GM18867 (cell line): Measurements from ENCODE around the gene CFP.

Experiments
- ATAC-seq: cut with Tn5 transposase; IDR thresholded peaks from one replicate; pipeline ENCODE4 v1.9.1; 2021; ENCODE audit warnings: mild to moderate bottlenecking, moderate library complexity; ENCODE audit not compliant: unreplicated experiment

The CFP gene

GRCh38 chrX:47638816-47639215 lies 9.1 kb upstream of the CFP start:
- no peak for ATAC-seq

DNA sequence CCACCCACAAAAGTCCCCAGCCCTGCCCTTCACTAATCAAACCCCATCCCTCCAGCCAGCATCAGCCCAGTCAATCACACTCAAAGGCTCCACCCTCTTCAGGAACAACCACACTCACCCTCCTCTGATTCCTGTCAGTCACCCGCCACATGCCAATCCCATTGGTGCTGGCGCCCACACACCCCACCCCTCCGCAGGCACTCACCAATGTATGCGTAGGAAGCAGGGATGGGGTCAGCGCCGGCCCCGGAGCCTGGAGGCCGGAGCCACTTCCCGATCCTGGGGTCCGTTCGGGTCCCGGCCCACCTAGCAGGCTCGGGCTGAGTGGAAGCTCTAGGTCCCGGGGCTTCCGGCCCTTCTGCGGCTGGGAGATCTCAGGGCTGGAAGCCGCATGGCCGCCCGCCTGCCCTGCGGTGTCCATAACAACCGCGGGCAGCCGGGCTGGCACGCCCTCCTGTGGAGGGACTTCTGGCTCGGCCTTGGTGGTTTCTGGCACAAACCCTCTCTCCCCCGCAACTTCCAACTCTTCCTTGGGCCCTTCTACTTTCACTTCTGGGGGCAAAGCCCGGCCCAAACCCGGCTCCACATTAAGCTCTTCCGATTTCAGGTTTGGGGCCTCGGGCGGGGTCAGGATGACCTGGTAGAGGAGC lies 7.9 kb upstream of the CFP start:
- ATAC-seq, result no peak

GRCh38 chrX:47634871-47635575 lies 5.3 kb upstream of the CFP start:
- ATAC-seq, result no peak

- no peak for ATAC-seq
These were observed 4.2 kb upstream of the CFP start for GRCh38 chrX:47633689-47634590.

DNA sequence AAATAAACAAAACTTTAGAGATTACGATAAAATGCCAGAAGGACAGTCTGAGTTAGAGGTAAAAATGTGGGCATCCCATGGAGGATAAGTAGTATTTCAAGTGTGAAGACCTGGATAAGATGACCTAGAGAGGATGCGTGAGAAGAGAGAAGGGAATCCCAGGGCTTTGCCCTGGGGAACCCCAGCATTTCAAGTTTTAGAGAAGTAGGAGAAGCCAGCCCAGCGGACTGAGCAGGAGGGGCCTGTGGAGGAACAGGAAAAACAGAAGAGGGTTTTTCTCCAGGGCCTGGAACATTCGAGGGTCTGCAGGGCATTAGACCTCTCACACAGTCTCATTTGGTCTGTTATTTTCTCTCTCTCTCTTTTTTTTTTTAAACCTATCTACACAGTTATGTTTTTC lies 2.9 kb upstream of the CFP start:
- no peak for ATAC-seq

DNA sequence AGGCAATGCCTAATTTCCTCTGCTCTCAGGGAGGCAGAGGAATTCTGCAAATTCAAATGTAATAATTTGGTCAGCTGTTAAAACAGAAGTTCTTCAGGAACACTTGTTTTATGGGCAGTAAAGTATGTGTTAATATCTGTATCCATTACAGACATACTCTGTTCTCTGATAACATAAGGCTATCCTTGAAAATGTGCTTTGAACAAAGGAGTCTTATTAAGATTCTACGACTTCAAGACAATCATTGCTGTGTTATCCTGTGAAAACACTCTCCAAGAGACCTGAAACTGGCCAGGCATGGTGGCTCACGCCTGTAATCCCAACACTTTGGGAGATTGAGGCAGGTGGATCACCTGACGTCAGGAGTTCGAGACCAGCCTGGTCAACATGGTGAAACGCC lies 1.9 kb upstream of the CFP start:
- ATAC-seq, result no peak

DNA sequence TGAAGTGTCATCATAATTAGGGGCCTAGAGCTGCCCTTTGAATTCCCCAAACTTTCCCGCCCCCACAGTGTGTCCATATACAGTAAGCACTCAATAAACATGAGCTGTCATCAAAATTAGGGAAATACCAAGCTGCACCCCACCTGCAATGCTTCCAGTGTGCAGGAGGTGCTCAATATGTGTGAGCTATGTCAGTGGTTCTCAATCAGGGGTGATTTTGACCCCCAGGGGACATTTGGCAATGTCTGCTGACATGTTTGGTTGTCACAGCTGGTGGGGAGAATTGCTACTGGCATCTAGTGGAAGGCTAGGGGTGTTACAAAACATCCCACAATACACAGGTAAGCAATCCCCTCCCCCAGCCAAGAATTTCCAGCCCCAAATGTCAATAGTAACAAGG lies 748 bp downstream of the CFP start:
- no peak for ATAC-seq

DNA sequence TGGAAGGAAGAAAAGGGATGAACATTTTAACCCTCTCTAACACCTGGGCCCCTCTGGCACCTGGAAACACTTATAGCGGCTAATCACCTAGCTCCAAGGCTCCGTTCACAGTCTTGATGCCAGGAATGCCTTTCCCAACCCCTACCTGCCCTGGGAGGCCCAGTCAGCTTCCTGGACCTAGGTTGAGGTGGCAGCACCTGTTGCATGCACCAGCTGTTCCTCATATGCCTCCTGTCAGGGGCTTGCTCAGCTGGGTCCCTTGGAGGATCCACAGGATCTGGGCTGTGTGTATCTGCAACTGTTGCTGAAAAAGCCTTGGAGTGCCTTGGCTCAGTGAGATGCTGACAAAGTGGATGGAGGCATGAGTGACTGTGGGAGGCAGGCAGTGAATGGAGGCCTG lies 4.4 kb downstream of the CFP start:
- ATAC-seq, result no peak

- no peak for ATAC-seq
These were observed 6.1 kb downstream of the CFP start for GRCh38 chrX:47623540-47624027.

- ATAC-seq, result no peak
These were observed 7.9 kb downstream of the CFP start for GRCh38 chrX:47621851-47622250.

- no peak for ATAC-seq
These were observed 9.4 kb downstream of the CFP start for GRCh38 chrX:47620303-47620685.

- ATAC-seq, result peak; percentile 78
These were observed 10.0 kb downstream of the CFP start, which contains the start of gene SYN1 for GRCh38 chrX:47619486-47620302. Gene SYN1 (minus strand): TSS chrX:47619857. CDS start chrX:47619728, 129 bp downstream.

DNA sequence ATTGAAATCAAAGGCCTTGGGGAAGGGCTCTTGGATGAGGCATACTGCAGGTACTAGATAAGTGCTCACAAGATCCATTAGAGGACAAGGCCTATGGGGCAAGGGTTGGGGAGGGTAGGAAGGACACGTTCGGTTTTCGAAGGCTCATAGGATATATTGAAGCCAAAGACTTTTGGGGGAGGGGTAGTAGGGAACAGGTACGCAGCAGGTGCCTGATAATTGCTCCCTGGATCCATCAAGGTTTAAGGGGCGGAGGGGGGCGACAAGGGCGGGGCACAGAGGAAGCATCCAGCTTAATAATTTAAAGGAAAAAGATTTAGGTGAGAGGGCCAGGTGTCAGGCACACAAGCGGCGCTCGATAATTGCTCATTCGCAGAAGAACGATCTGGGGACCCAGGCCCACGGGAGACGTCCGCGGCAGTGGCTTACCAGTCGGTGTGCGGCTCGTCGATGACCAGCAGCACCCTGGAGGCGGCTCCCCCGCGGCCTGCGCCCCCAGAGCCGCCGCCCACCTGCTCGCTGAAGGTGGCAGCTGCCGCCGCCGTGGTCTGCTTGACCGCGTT lies 10.7 kb downstream of the CFP start:
- no peak for ATAC-seq

GRCh38 chrX:47614618-47615017 lies 15.1 kb downstream of the CFP start:
- ATAC-seq, result no peak

GRCh38 chrX:47613082-47613481 lies 16.6 kb downstream of the CFP start:
- no peak for ATAC-seq

DNA sequence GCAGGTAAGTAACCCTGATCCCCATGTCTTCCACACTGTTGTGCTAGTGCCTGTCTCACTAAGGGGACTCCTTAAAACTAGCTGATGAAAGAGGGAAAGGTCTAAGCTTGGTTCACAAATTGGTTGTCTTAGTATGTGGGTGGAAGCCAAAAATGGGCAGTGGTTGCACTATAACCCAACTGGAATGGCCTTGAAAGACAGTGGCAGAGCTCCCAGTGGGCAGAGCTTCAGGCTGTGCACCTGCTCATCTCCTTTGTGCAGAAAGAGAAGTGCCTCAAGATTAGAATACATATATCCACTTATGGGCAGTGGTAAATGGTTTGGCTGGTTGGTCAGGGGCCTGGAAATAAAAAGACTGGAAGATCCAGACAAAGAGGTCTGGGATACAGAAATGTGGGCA lies 17.3 kb downstream of the CFP start:
- ATAC-seq, result no peak

GRCh38 chrX:47611926-47612325 lies 17.8 kb downstream of the CFP start:
- no peak for ATAC-seq

GRCh38 chrX:47611489-47611888 lies 18.2 kb downstream of the CFP start:
- no peak for ATAC-seq

DNA sequence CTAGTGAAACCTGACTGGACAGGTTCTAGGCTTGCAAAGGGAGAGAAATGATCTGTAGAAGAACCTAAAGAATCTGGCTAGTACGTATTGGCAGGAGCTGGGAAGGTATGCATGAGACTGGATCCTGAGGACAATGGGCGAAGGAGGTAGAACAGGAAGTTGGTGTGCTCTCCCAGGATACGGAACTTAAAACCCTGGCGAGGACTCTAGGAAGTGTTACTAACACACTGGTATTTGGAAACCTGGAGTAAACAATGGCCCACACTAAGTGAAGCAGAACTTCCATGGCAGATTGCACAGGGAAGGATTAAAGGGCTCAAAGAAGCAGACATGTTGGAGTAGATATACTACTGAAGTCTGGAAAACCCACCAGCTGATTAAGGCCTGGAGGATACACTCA lies 19.2 kb downstream of the CFP start:
- no peak for ATAC-seq

DNA sequence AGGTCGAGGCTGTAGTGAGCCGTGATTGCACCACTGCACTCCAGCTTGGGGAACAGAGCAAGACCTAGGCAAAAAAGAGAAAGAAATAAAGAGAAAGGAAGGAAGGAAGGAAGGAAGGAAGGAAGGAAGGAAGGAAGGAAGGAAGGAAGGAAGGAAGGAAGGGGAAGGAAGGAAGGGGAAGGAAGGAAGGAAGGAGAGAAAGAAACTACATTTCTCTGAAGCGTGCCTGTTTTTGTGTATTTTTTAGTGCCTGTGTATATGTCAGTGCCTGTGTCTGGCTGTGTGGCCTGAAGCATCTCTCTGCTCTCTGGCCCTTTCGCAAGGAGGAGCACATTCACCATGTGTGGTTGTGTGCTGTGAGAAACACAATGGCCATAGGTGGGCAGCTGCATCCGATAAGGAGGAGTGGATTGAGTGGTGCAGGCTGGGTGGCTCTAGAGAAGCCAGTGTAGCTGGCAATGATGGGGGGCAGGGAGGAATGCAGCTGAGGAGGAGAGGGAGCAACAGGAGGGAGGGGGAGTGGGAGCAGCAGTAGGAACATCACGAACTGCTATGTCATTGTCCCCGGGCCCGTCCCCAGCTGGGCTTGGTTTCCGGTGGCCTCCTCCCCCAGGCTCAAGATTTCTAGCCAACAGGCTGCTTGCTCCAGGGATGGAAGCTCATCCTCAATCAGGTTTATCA lies 21.5 kb downstream of the CFP start:
- ATAC-seq, result no peak
